HepG2 (cell line): ENCODE results near the gene G6PC3. TPM values are rescaled to one million over a fixed set of nuclear protein-coding genes. Genes with fewer than 3 reads are reported as not detected.
A peak's percentile ranks its signal among the peaks of the same experiment; 100 is the strongest.

Experiments
- ATF2 ChIP-seq: sonication (generic); formaldehyde crosslinking; IDR thresholded peaks from 2 replicates; pipeline ENCODE4 v1.4.0; 2020; ENCODE audit warnings: missing genetic modification reagents
- CCAR2 ChIP-seq: fragments of 200-400 bp; formaldehyde crosslinking; optimal IDR thresholded peaks from 2 replicates; pipeline ENCODE3; 2018; ENCODE audit warnings: low read depth, mild to moderate bottlenecking, low read length, moderate library complexity
- HNF1A ChIP-seq, 2 experiments: sonication (generic) in 1 of 2; formaldehyde crosslinking in 1 of 2; IDR thresholded peaks; 2 replicates each; pipeline versions ENCODE4 v1.4.0 to v1.6.1; 2016 to 2020; ENCODE audit warnings: borderline replicate concordance in 1 of 2, low read depth in 1 of 2, mild to moderate bottlenecking in 1 of 2, missing genetic modification reagents in 1 of 2
- NCOR1 ChIP-seq: fragments of 200-600 bp; sonication (generic); IDR thresholded peaks from 2 replicates; pipeline ENCODE4 v1.7.0; 2017; ENCODE audit warnings: antibody characterized with exemption, low read length, borderline replicate concordance
- PCBP1 ChIP-seq: fragments of 200-400 bp; formaldehyde crosslinking; IDR thresholded peaks from 2 replicates; pipeline ENCODE4 v1.6.1; 2017; ENCODE audit warnings: mild to moderate bottlenecking, low read depth, low read length, borderline replicate concordance
- SMC3 ChIP-seq: IDR thresholded peaks from 2 replicates; pipeline ENCODE4 v1.6.1; 2011; ENCODE audit warnings: low read length, improper control_type of control experiment
- ZNF280D ChIP-seq: sonication (generic); formaldehyde crosslinking; IDR thresholded peaks from 2 replicates; pipeline ENCODE4 v1.5.1; 2020; ENCODE audit warnings: mild to moderate bottlenecking, missing genetic modification reagents
- ZNF326 ChIP-seq: sonication (generic); formaldehyde crosslinking; IDR thresholded peaks from 2 replicates; pipeline ENCODE4 v1.4.0; 2020; ENCODE audit warnings: missing genetic modification reagents, borderline replicate concordance
- ZNF574 ChIP-seq: sonication (generic); formaldehyde crosslinking; IDR thresholded peaks from 2 replicates; pipeline ENCODE4 v1.4.0; 2020; ENCODE audit warnings: missing genetic modification reagents
- ZNF639 ChIP-seq: conservative IDR thresholded peaks from 2 replicates; pipeline ENCODE4 v1.6.1; 2018; ENCODE audit warnings: missing genetic modification reagents
- ZNF678 ChIP-seq: sonication (generic); formaldehyde crosslinking; IDR thresholded peaks from 2 replicates; pipeline ENCODE4 v1.4.0; 2020; ENCODE audit warnings: mild to moderate bottlenecking, missing genetic modification reagents
- ZNF766 ChIP-seq: sonication (generic); formaldehyde crosslinking; IDR thresholded peaks from 2 replicates; pipeline ENCODE4 v1.5.0; 2020; ENCODE audit warnings: missing genetic modification reagents, borderline replicate concordance
- polyA plus RNA-seq, 8 experiments: library from polyadenylated mRNA; depleted of rRNA in 3 of 8; stranded (reverse) in 7 of 8; unstranded in 1 of 8; fragments of >200 nt; fragmentation: Illumina TruSeq in 4 of 8; extraction: Trizol in 4 of 8; gene quantifications; 2 replicates each; pipeline versions ENCODE4 v1.2.1 to v1.2.3, GENCODE V29; 2011 to 2016; ENCODE audit warnings: low read depth in 4 of 8, missing spikeins in 1 of 8, mixed read lengths in 1 of 8; ENCODE audit not compliant: insufficient read depth in 1 of 8
- total RNA-seq, 5 experiments: library from RNA; depleted of rRNA; stranded (reverse); fragments of >200 nt; fragmentation: Illumina TruSeq; extraction: Trizol; gene quantifications; 2 replicates each; pipeline ENCODE4 v1.2.3, GENCODE V29; 2016; ENCODE audit warnings: low read depth in 1 of 5

The G6PC3 gene
- total and polyA plus RNA-seq, 2 of the 13 experiments (the other 11 are each of a cell fraction or from before 2014, with no cell fraction given), result 38.5 to 75.8 TPM

- TF ChIP-seq ZNF280D (CRISPR knock-in tag) (no peak), SMC3 (peak; percentile 20; the same call in 1 of the 2 replicates), ZNF574 (CRISPR knock-in tag) (peak; percentile 56), ZNF678 (no peak), NCOR1 (no peak), PCBP1 (no peak; the same call in 1 of the 2 replicates), ZNF326 (no peak), CCAR2 (no peak), ZNF766 (CRISPR knock-in tag) (no peak; the same call in 1 of the 2 replicates), ATF2 (CRISPR knock-in tag) (peak; percentile 33; the same call in 1 of the 2 replicates), HNF1A (IDR thresholded peaks at IDR 0.05; ENCODE audit: low read depth) (no peak), HNF1A (CRISPR knock-in tag; IDR thresholded peaks at IDR 0.05; ENCODE audit: borderline replicate concordance) (0 out of 2 replicates have a peak, but pooled peaks have one; percentile 12), ZNF639 (CRISPR knock-in tag) (no peak)
These were observed 25.3 kb downstream of the G6PC3 start (continued) for GRCh38 chr17:44095647-44096496.
